GM18508 (cell line): Measurements from ENCODE around the gene TSPAN3.

Source experiments
- ATAC-seq: cut with Tn5 transposase; IDR thresholded peaks from one replicate; pipeline ENCODE4 v1.9.1; 2021; ENCODE audit warnings: moderate number of reproducible peaks; ENCODE audit not compliant: insufficient read depth, unreplicated experiment

TSPAN3 gene

DNA sequence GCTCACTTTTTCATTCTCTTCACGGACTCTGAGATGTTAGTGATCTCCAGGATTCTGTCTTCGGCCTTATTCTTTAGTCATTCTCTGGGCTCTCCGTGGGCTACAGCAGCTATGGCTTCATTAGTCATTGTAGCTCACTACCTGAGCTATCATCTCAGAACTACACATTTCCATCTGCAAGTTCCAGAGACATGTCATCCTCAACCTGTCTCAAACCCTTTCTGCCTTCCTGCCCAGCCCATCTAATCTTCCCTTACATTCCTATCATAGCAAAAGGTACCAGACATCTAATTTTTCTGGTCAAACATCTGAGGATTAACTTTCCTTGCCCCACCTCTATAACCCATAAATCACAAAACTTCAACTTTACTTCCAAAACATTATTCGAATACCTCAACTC is 13.2 kb downstream of the TSPAN3 start:
- no peak for ATAC-seq

DNA sequence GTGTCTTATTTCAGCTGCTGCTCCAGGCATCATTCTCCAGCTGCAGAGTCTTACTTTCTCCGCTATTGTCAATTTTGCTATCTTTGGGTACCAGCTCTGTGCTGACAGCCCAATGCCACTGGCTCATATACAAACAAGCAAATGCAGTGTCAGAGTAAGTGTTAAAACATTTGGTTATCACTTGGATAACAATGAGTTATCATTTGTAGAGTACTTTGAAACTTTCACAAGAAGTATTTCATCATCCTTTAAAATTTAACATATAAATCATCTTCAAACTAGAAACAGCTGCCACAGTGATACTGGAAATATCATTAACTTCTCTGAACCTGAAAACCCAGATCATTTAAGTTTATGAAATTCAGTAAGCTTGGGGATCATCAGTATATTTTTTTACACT is 13.8 kb downstream of the TSPAN3 start:
- ATAC-seq: no peak

DNA sequence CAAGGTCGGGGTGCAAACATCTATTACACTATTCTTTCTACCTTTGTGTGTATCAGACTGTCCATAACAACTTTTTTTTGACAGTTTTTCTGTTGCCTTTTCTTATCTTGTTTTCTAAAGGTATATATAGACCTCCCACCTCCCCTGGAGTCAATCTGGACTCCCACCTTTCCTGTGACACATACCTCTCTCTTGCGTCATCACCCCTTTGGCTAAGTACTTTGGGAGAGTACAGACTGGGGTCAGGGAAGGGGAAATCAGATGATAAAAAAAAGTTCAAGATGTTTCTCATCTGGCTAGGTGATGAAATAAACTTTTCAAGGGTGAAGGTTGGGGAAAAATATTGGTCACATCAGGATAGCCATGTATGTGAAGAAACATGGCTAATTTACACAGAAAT is 17.2 kb downstream of the TSPAN3 start:
- no peak for ATAC-seq

DNA sequence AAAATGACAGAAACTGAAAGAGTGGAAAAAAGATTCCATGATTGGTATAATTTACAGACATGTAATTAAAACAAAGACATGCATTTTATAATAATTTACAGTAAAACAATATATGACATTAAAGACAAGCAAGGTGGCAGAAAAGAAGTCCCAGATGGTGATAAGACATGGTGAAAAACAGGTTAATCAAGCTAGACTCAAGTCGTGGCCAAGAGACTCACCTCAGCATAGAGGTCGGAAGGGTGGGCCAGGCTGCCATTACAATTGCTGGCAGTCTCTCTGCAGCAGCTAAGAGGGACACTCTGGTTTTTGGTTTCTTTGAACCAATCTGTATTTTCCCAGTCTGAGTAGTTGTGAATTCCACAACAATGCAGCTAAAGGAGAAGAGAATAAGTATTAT is 18.4 kb downstream of the TSPAN3 start:
- ATAC-seq: no peak

DNA sequence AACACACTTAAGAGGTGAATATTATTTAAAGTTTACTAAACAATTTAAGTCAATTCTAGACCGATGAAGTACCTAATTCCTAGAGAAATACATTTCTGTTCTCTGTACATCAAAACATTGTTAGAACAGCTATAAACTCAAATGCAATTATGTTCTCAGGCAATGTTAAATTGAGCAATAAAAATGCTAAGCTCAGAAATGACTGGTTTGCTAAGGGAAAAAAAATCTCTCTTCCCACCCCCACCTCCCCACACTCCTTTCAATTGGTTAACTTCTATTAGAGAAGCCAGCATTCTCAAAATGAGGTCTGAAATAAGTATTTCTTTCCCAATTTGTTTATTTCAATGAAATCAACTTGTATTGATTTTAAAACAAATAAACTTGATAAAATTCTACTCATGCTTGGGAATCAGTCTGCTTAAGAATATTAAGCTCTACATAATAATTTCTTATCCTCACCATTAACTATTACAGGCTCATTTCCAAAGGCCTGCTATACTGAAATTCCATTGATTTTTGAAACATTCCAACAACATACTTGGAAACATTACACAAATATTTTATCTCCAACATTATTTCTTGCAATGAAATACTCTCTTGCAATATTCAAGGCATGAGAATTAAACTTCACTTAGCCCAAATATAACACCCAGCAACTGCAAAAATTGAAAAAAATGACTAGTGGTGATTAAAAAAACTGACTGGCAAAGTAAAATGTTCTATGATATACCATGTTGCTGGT is 22.6 kb downstream of the TSPAN3 start:
- ATAC-seq: no peak

DNA sequence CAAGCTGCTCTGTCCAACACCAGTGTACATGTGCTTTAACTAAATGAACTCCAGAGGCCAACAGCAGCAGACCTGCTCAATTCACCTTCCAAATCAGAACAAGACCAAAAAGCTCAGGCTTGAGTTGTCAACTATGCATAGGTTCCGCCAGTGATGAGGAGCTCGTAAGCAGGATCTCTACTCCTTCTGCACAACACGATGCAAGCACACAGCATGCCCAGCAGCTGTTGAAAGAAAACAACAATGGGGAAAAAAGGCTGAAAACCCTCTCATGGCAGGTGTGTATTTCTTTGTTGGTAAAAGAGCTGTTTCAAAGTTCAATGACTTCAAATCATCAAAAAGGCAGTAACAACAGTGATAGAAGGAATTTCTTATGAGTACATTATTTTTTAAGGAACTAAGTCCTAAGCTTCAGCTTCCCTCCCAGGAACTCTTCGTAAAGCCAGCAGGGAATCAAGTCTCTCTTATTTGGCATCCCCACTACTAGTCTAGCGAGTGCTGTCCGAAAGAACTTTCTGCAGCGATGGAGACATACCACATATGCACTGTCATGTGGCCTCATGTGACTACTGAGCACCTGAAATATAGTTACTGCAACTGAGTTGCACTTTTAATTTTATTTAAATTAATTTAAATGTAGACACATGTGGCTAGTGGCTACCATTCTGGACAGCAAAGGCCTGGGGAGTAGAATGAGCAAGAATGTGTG is 24.1 kb downstream of the TSPAN3 start:
- ATAC-seq: no peak

DNA sequence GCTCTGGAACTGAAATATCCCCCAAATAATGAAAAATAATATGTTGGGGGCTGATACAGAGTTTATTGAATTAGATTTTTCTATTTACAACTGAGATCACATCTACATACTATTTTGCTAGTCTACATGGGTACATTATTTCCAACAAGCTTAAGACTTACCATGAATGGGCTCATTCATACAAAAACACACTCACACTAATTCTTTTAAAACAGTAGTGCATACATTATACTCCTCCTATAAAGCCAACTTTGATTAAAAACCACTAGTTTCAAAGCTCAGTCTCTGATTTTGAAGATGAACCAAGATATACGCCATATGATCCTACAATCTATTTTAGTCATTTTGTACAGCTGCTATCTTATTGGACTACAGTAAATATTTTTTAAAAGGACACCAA is 24.9 kb downstream of the TSPAN3 start:
- no peak for ATAC-seq

DNA sequence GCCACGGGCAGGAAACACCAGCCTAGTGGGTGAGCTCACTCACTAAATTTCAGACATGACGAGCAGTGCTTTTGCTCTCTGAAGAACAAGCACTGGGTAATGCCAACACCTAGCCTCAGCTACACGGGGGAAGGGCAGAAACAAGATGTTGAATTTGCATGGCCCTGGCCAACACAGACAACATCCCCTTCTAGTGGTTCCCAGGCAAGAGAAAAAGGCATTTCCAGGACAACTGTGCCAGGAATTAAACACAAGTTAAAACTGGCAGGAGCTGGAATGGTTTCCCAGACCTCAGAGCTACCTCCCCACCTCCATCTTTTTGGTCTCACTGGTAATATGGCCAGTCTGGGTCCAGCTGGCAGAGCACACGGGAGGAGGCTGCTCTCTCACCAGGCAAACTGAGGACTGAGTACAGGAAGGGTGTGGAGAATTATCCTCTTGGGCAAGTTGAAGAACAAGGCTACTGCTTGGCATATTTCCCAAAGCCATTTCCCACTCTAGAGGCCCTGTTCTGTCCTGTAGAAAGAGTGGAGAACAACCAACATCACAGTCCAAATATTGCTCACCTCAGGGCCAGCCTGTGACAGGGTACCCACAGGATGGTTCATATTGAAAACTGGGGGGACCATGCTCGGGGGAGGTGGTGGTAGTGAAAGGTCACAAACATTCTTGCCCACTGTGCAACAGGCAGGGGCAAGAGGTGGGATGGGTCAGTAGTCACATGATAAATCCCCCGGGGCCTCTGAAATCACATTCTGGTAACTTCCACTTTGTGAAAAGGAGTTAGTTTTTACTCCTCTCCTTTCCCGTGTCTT is 26.5 kb downstream of the TSPAN3 start:
- no peak for ATAC-seq

DNA sequence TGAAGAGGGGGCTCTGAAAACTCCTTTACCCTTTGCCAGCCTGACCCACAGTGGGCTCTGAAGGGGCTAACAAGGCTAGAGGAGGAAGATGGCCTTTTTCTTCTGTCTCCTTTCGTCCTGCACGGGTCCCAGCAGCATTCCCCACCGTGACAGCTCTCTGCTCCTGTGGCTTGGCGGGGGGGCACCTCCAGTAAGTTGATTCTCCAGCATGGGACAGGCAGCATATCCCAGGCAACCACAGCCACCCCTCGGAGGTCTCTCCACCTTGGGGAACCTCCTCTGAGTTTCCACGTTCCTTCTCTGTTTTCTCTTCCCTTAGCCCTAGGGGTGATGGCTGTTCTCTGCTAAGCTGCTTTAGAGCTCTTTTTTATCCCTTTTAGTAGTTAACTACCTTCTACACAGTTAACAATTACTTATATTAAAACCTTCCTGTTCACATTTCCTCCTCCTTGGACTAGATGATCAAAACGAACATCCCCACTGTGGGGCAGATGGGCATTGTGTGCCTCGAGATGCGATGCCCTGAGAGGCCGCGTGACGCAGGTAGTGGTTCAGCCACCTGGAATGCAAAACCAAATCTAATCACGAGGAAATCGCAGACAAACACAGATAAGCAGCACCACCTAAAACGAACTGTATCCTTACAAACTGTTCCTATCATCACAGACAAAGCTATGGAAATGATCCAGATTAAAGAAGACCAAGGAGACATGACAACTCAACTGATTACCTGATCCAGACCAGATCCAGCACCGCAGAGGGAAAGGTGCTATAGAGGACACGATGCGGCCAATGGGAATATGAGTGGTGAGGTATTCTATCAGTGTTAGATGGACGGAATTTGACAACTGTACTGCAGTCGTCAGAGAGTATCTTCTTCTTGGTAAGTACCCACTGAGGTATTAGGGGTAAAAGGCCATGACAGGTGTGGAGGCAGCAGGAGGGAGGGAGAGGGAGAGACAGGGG is 27.7 kb downstream of the TSPAN3 start:
- ATAC-seq: no peak

DNA sequence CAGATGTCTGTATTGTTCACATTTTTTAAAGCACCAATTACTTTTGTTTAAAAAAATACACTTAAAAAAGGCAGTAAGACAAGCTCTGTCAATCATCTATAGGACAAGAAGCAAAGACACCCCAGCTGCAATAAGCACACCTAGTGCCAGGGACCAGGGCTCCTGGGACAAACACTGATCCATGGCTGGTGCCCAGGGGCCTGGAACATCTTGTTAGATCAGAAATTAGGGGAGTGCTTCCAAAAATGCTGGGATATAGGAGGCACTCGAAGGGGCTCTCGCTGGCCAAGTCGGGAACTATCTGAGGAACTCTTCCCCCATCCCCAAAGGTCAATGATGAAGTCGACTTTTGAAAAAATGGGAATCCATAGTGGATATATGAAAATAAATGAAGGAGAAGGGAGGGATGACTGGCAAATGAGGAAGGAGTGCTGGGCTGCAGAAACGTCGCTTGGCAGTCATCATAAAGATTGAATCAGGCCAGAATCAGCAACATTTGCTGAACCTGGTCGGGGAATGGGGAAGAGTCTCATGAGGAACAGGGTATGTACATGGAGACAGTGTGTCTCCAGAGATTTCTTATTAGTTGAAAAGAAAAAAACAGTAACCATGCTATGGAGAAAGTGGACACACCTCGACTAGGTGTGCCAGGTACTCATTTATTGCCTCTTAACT is 28.5 kb downstream of the TSPAN3 start:
- ATAC-seq: no peak

DNA sequence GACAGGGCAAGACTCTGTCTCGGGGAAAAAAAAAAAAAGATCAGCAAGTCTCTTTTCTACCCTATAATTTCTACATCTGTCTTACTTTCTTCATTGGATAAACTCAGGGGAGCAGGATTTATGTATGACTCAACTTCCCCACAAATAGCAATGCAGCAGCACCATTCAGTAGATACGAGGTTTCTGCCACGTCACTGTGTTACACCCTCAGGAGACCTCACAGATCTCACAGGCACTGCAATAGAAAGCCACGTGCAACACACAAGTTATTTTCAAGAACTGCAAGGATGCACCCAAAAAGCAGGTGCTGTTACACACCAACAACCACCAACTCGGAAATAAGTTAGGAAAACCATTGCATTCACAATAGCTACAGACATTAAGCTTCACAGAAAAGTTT is 30.2 kb downstream of the TSPAN3 start:
- no peak for ATAC-seq

DNA sequence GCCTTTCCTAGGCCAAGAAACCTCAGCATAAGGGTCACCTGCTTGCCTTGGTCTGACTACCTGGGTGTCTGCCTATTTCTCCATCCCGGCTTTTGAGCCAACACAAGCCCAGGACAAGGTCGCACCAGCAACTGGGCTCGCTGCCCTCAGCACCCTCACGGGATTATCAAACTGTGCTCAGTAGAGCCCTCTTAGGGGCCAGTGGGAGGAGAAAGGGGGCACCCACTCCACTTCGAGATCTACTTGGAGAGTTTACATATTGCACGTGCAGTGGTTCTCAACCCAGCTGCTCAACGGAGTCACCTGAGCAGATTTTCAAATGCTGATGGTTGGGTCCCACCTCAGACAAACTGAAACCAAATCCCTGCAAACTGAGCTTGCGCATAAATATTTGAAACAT is 31.1 kb downstream of the TSPAN3 start:
- no peak for ATAC-seq

DNA sequence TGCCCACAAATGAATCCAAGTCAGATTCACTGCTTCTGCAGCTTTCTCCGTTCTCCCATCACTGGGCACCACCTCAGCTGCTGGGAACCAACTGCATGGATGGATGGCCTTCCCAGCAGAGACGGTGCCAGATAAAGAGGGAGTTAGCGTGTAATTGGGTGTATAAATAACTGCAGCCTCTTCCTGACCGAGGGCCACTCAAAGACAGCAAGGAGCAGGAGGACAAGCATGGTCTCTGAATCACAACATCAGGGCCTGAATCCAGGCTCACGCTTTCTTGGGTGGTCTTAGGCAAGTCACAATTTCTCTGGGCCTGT is 31.7 kb downstream of the TSPAN3 start:
- ATAC-seq: no peak

DNA sequence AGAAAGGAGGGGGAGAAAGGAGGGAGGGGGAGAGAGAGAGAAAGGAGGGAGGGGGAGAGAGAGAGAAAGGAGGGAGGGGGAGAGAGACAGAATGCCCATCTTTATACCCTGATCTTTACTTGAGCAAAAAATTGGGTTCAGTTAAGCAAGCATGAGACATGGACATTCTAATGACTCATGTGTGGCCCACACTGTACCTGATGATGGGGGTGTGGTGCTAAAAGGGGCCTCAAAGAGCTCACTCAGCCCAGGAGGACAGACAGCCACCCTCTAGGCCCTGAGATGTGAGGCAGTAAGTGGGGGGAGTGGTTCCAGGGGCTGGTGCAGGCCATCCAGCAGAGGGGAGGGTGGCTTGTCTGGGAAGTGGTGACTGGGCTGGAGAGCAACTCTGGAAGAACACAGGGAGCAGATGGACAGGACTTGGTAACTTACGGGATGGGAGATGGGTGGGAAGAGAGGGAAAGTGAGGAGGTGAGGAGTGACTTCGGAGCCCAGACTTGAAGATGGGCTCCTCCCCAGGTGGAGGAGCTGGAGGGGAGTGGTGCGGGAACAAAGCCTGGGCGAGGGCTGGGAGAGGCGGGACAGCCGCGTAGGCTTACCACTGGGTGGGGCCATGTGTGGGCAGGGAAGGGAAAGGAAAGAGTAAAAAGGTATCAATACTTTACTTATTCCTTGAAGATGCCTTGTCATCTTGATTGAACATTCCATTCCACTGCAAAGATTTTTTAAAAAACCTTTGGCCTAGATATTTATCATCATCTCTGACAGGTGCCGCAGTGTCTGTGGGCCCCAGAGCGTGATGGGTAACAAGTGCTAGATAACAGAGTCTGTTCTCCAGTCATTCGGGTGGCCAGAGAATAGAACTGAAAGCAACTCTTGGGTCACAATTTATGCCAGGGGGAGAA is 32.3 kb downstream of the TSPAN3 start:
- ATAC-seq: no peak

DNA sequence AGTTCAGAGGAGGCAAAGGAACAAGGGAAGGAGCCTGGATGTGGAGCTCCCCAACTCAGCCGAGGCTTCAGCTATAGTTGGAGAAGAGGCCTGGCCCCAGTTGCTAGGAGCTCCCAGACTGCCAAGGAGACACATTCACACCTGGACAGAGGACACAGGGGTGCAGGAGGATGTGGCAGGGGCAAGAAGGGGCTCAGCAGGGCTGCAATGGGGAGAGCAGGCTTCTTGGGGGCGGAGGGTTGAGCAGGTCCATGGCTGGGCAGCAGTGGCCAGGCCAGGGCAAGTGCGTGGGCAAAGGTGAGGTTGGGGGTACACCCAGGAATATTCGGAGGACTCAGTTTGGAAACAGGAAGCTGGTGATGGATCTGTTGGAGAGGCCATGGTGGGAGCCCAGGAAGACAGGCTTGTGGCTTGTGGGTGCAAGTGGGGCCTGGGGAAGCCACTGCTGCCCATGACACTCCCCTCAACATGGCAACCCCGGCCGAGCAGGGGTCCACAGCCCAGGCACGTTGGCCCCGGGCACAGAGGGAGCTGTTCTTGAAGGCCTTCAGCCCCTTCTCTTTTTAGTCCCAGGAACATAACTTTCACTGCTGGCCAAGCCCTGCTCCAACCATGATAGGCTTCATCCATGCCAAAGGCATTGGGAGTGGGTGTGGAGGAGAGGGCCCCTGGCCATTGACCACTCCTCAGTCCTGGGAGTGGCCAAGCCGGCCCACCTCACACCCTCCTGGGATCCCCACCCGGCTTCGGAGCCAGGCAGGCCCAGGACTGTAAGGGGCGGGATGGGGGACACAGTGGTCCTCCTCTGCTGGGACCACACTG is 33.3 kb downstream of the TSPAN3 start:
- no peak for ATAC-seq

DNA sequence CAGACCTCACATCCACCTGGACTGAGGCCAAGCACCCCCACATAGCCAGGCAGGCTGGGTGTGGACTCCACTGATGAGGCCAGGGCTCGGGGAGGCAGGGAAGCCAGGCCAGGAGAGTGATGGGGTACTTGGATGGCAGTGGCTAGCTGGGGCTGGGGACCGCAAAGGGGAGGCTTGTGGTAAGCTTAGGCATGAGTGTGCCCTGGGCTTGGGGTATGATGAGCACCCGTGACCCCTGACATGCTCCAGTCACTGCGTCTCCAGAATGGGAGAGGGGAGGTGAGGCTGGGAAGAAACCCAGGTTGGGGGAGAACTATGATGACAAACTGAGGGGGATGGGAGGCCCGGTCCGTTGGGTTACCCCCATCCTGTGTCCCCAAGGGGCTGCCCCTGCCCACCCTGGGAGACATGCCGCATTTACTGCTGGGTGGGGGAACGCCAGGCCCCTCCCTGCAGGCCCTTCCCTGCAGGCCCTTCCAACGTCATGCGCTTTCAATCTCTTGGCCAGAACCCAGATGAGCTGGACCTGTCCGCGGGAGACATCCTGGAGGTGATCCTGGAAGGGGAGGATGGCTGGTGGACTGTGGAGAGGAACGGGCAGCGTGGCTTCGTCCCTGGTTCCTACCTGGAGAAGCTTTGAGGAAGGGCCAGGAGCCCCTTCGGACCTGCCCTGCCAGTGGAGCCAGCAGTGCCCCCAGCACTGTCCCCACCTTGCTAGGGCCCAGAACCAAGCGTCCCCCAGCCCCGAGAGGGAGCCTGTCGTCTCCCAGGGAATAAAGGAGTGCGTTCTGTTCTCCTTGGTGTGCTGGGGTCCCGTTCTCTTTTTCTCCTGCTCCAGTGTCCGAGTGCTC is 34.1 kb downstream of the TSPAN3 start:
- no peak for ATAC-seq

DNA sequence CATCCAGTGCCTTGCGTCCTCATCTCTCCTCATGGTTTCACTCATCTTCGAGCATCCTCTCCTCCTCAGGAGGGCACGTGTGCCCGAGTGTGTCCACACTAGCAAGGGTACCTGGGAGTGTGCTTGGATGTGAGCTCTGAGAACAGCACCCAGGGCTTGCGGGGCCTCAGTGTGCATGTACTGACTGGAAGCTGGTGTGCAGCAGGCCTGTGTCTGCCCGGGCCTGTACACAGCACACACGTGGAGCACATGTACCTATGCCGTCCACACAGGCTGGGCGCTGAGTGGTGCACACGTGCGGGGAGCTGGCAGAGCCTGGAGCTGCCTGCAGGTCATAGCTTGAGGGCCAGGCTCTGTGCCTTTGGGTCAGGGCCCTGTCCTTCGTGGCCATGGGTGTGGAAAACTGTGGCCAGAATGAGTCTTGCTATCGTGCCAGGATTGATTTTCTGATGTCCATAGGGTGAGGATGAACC is 34.9 kb downstream of the TSPAN3 start:
- ATAC-seq: no peak
